ENCODE measurements around the gene OR13J1. TPM values are rescaled to one million over a fixed set of nuclear protein-coding genes. Genes with fewer than 3 reads are reported as not detected.

Gene OR13J1
- total and polyA plus RNA-seq, 4 donors: not detected

DNA sequence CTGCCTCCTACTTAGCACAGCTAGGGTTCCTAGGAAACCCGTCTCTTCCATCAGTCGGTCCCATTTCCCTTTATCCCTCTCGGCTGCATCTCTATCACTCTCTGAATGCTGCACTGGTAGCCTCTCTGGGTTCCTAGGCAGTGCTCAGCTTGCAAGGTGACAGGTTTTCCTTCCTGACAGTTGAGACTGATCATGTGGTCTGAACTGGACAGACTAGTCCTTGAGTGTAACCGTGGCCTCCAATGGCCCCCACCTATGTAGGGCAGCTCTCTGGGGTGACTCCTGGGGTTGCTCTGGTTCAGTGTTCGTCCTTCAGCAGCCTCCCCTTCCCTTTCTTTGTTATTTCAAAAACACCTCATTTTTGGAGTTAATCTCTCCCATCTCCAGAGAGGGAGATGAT, 37.4 kb downstream of the OR13J1 start:
- Histone ChIP-seq H3K36me3 (ENCODE audit: control insufficient read depth in 4 of 4, insufficient read depth in 3 of 4, low read depth in 1 of 4, low read length in 3 of 4) (no peaks in the 10 kb centered on the region), H3K4me3 (ENCODE audit: low read depth in 1 of 3, low read length in 3 of 3) (no peak overlapping the region), H3K9me3 (ENCODE audit: control insufficient read depth in 4 of 4, low read length in 3 of 4) (no peaks in the 10 kb centered on the region), H3K9ac (ENCODE audit: low read depth in 1 of 2, low read length in 2 of 2) (no peak overlapping the region), H3K27ac (ENCODE audit: low read depth in 1 of 2, low read length in 2 of 2) (no peak overlapping the region), H3K4me1 (ENCODE audit: control insufficient read depth in 4 of 4, insufficient read depth in 4 of 4, low read length in 3 of 4) (peaks cover 16 to 43% (median 34%) of the 10 kb centered on the region in 4 donors), H3K27me3 (ENCODE audit: control insufficient read depth in 4 of 4, insufficient read depth in 4 of 4, low read length in 3 of 4) (no peaks in the 10 kb centered on the region)
- TF ChIP-seq TAF1 (conservative IDR thresholded peaks at IDR 0.05) (no peak), RXRA (IDR thresholded peaks at IDR 0.05) (no peak), EGR1 (IDR thresholded peaks at IDR 0.05; ENCODE audit: low read depth in 2 of 2) (no peak), RAD21 (IDR thresholded peaks at IDR 0.05) (no peak), NR2F2 (IDR thresholded peaks at IDR 0.05) (no peak), YY1 (IDR thresholded peaks at IDR 0.05) (no peak), SP1 (IDR thresholded peaks at IDR 0.05) (no peak), HNF4A (conservative IDR thresholded peaks at IDR 0.05) (no peak), HNF4G (IDR thresholded peaks at IDR 0.05) (no peak)
- TF ChIP-seq, protein P1, sequence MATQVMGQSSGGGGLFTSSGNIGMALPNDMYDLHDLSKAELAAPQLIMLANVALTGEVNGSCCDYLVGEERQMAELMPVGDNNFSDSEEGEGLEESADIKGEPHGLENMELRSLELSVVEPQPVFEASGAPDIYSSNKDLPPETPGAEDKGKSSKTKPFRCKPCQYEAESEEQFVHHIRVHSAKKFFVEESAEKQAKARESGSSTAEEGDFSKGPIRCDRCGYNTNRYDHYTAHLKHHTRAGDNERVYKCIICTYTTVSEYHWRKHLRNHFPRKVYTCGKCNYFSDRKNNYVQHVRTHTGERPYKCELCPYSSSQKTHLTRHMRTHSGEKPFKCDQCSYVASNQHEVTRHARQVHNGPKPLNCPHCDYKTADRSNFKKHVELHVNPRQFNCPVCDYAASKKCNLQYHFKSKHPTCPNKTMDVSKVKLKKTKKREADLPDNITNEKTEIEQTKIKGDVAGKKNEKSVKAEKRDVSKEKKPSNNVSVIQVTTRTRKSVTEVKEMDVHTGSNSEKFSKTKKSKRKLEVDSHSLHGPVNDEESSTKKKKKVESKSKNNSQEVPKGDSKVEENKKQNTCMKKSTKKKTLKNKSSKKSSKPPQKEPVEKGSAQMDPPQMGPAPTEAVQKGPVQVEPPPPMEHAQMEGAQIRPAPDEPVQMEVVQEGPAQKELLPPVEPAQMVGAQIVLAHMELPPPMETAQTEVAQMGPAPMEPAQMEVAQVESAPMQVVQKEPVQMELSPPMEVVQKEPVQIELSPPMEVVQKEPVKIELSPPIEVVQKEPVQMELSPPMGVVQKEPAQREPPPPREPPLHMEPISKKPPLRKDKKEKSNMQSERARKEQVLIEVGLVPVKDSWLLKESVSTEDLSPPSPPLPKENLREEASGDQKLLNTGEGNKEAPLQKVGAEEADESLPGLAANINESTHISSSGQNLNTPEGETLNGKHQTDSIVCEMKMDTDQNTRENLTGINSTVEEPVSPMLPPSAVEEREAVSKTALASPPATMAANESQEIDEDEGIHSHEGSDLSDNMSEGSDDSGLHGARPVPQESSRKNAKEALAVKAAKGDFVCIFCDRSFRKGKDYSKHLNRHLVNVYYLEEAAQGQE (IDR thresholded peaks at IDR 0.05): no peak
- TF ChIP-seq, protein P2, sequence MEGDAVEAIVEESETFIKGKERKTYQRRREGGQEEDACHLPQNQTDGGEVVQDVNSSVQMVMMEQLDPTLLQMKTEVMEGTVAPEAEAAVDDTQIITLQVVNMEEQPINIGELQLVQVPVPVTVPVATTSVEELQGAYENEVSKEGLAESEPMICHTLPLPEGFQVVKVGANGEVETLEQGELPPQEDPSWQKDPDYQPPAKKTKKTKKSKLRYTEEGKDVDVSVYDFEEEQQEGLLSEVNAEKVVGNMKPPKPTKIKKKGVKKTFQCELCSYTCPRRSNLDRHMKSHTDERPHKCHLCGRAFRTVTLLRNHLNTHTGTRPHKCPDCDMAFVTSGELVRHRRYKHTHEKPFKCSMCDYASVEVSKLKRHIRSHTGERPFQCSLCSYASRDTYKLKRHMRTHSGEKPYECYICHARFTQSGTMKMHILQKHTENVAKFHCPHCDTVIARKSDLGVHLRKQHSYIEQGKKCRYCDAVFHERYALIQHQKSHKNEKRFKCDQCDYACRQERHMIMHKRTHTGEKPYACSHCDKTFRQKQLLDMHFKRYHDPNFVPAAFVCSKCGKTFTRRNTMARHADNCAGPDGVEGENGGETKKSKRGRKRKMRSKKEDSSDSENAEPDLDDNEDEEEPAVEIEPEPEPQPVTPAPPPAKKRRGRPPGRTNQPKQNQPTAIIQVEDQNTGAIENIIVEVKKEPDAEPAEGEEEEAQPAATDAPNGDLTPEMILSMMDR (IDR thresholded peaks at IDR 0.05; ENCODE audit: low read depth, low read length, missing input control): no peak
- TF ChIP-seq, protein P3, sequence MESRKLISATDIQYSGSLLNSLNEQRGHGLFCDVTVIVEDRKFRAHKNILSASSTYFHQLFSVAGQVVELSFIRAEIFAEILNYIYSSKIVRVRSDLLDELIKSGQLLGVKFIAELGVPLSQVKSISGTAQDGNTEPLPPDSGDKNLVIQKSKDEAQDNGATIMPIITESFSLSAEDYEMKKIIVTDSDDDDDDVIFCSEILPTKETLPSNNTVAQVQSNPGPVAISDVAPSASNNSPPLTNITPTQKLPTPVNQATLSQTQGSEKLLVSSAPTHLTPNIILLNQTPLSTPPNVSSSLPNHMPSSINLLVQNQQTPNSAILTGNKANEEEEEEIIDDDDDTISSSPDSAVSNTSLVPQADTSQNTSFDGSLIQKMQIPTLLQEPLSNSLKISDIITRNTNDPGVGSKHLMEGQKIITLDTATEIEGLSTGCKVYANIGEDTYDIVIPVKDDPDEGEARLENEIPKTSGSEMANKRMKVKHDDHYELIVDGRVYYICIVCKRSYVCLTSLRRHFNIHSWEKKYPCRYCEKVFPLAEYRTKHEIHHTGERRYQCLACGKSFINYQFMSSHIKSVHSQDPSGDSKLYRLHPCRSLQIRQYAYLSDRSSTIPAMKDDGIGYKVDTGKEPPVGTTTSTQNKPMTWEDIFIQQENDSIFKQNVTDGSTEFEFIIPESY (IDR thresholded peaks at IDR 0.05): no peak
- DNase-seq (ENCODE audit: low spot score): no peak
- 83% methylated on average over 5 of the region's 5 CpGs for WGBS

DNA sequence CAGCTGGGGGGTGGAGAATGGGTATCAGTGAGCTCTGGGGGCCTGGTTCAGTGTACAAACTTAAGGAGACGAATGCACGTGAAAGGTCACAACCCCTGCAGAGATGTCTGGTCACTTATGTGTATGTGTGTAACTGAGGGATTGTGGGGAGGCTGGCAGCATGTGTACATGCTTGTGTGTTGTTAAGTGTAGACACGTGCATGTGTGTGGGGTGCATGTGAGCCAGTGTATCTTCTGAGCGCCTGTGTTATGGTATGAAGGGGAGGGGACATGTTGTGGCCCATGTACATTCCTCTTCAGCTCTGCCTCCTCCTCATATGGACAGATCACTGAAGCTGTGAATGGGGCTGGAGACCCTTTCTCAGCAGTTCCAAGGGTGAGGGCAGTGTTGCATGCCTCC, 39.2 kb downstream of the OR13J1 start:
- TF ChIP-seq, protein P1 (IDR thresholded peaks at IDR 0.05): no peak
- TF ChIP-seq HNF4A (conservative IDR thresholded peaks at IDR 0.05): no peak
- TF ChIP-seq, protein P2 (IDR thresholded peaks at IDR 0.05; ENCODE audit: low read depth, low read length, missing input control): no peak
- no peak for TF ChIP-seq JUND (IDR thresholded peaks at IDR 0.05)
- no peak for TF ChIP-seq NR2F2 (IDR thresholded peaks at IDR 0.05)
- TF ChIP-seq TAF1 (conservative IDR thresholded peaks at IDR 0.05): no peak
- no peak for TF ChIP-seq SP1 (IDR thresholded peaks at IDR 0.05)
- no peak for TF ChIP-seq FOXA2 (IDR thresholded peaks at IDR 0.05)
- H3K27me3 ChIP-seq (ENCODE audit: control insufficient read depth in 4 of 4, insufficient read depth in 4 of 4, low read length in 3 of 4): no peaks in the 10 kb centered on the region
- H3K27ac ChIP-seq (ENCODE audit: low read depth in 1 of 2, low read length in 2 of 2): no peak overlapping the region
- H3K9ac ChIP-seq (ENCODE audit: low read depth in 1 of 2, low read length in 2 of 2): no peak overlapping the region
- 88% methylated on average over 4 of the region's 4 CpGs for WGBS
- no peak for DNase-seq (ENCODE audit: low spot score)
- H3K9me3 ChIP-seq (ENCODE audit: control insufficient read depth in 4 of 4, low read length in 3 of 4): no peaks in the 10 kb centered on the region
- peaks cover 15 to 43% (median 32%) of the 10 kb centered on the region in 4 donors for H3K4me1 ChIP-seq (ENCODE audit: control insufficient read depth in 4 of 4, insufficient read depth in 4 of 4, low read length in 3 of 4)
- H3K4me3 ChIP-seq (ENCODE audit: low read depth in 1 of 3, low read length in 3 of 3): no peak overlapping the region
- H3K36me3 ChIP-seq (ENCODE audit: control insufficient read depth in 4 of 4, insufficient read depth in 3 of 4, low read depth in 1 of 4, low read length in 3 of 4): no peaks in the 10 kb centered on the region
